Measurements from ENCODE around the gene TMCO4. TPM values are rescaled to one million over a fixed set of nuclear protein-coding genes. Genes with fewer than 3 reads are reported as not detected.
"Not testable (repeated sequence)": the region's sequence is repeated elsewhere in the genome, so short reads cannot be mapped to it uniquely, and the experiment has no call there.

The TMCO4 gene
- 14.4 and 32.6 TPM in 2 replicates for total RNA-seq

- no peak for DNase-seq (ENCODE audit: low read depth)
Measured at GRCh38 chr1:19799230-19800075, at the start of gene TMCO4. Gene TMCO4, minus strand, starts transcription at chr1:19799916. Its CDS starts 19,158 bp downstream, at chr1:19780758.

- not testable (repeated sequence) for DNase-seq (ENCODE audit: low read depth)
Measured at GRCh38 chr1:19849307-19849706, 49.6 kb upstream of the TMCO4 start.

- not testable (repeated sequence) for DNase-seq (ENCODE audit: low read depth)
Measured at GRCh38 chr1:19847334-19847733, 47.6 kb upstream of the TMCO4 start.

- no peak for DNase-seq (ENCODE audit: low read depth)
Measured at GRCh38 chr1:19846338-19846737, 46.6 kb upstream of the TMCO4 start.

- no peak for DNase-seq (ENCODE audit: low read depth)
Measured at GRCh38 chr1:19845555-19845954, 45.8 kb upstream of the TMCO4 start.

GRCh38 chr1:19844731-19845495, 45.2 kb upstream of the TMCO4 start:
- peak; percentile 52 for DNase-seq (ENCODE audit: low read depth)

GRCh38 chr1:19840228-19840627, 40.5 kb upstream of the TMCO4 start:
- no peak for DNase-seq (ENCODE audit: low read depth)

GRCh38 chr1:19837866-19838265, 38.1 kb upstream of the TMCO4 start:
- no peak for DNase-seq (ENCODE audit: low read depth)

- no peak for DNase-seq (ENCODE audit: low read depth)
Measured at GRCh38 chr1:19835578-19835977, 35.9 kb upstream of the TMCO4 start.

GRCh38 chr1:19831441-19831840, 31.7 kb upstream of the TMCO4 start:
- peak; percentile 28 for DNase-seq (ENCODE audit: low read depth)

- DNase-seq (ENCODE audit: low read depth): peak; percentile 60
Measured at GRCh38 chr1:19828546-19828945, 28.8 kb upstream of the TMCO4 start.

- no peak for DNase-seq (ENCODE audit: low read depth)
Measured at GRCh38 chr1:19825298-19825697, 25.6 kb upstream of the TMCO4 start.

GRCh38 chr1:19824541-19824940, 24.8 kb upstream of the TMCO4 start:
- peak; percentile 71 for DNase-seq (ENCODE audit: low read depth)

GRCh38 chr1:19824036-19824435, 24.3 kb upstream of the TMCO4 start:
- DNase-seq (ENCODE audit: low read depth): no peak

- no peak for DNase-seq (ENCODE audit: low read depth)
Measured at GRCh38 chr1:19819701-19820100, 20.0 kb upstream of the TMCO4 start.

- DNase-seq (ENCODE audit: low read depth): no peak
Measured at GRCh38 chr1:19818324-19818723, 18.6 kb upstream of the TMCO4 start.

- DNase-seq (ENCODE audit: low read depth): no peak
Measured at GRCh38 chr1:19817160-19817559, 17.4 kb upstream of the TMCO4 start.

GRCh38 chr1:19816737-19817086, 17.0 kb upstream of the TMCO4 start:
- DNase-seq (ENCODE audit: low read depth): not testable (repeated sequence)

- DNase-seq (ENCODE audit: low read depth): peak; percentile 43
Measured at GRCh38 chr1:19815801-19816736, 16.4 kb upstream of the TMCO4 start.

GRCh38 chr1:19814681-19815503, 15.2 kb upstream of the TMCO4 start, which contains the start of gene RNF186:
Gene RNF186, minus strand, starts transcription at chr1:19815283. Its CDS starts 182 bp downstream, at chr1:19815101.
- peak; percentile 83 for DNase-seq (ENCODE audit: low read depth)

- DNase-seq (ENCODE audit: low read depth): no peak
Measured at GRCh38 chr1:19814244-19814661, 14.5 kb upstream of the TMCO4 start.

All from renal cortical epithelial cell (primary cell).